Measurements from ENCODE around the gene MMP28. TPM values are rescaled to one million over a fixed set of nuclear protein-coding genes. Genes with fewer than 3 reads are reported as not detected.

Gene MMP28
- total RNA-seq, 4 donors from 2014 or later = 12.4 to 48.0 (median 28.6) TPM

DNA sequence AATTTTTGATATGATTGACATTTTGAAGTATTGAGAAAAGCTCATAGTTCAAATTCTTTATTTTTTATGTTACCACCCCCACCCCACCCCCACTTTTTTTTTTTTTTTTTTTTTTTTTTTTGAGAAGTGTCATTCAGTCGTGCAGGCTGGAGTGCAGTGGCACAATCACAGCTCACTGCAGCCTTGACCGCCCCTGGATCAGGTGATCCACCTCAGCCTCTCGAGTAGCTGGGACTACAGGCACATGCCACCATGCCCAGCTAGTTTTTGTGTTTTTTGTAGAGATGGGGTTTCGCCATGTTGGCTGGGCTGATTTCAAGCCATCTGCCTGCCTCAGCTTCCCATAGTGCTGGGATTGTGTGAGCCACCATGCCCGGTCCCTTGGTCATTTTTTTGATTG lies 21.3 kb upstream of the MMP28 start:
- 61 to 72% methylated on average over 4 to 5 of the region's 5 CpGs for WGBS, 2 donors
- Histone ChIP-seq H3K27me3 (no peaks in the 10 kb centered on the region), H3K4me3 (replicated peaks in 1 of 3) (no peak overlapping the region), H3K36me3 (peaks cover 3 to 13% of the 10 kb centered on the region in 2 donors), H3K4me1 (peaks cover 5 to 15% of the 10 kb centered on the region in 2 donors), H3K27ac (no peak overlapping the region), H3K9me3 (no peaks in the 10 kb centered on the region)
- DNase-seq = peak; percentile 53 to 61
- no peak for TF ChIP-seq POLR2A (IDR thresholded peaks at IDR 0.05)
- TF ChIP-seq, protein P1, sequence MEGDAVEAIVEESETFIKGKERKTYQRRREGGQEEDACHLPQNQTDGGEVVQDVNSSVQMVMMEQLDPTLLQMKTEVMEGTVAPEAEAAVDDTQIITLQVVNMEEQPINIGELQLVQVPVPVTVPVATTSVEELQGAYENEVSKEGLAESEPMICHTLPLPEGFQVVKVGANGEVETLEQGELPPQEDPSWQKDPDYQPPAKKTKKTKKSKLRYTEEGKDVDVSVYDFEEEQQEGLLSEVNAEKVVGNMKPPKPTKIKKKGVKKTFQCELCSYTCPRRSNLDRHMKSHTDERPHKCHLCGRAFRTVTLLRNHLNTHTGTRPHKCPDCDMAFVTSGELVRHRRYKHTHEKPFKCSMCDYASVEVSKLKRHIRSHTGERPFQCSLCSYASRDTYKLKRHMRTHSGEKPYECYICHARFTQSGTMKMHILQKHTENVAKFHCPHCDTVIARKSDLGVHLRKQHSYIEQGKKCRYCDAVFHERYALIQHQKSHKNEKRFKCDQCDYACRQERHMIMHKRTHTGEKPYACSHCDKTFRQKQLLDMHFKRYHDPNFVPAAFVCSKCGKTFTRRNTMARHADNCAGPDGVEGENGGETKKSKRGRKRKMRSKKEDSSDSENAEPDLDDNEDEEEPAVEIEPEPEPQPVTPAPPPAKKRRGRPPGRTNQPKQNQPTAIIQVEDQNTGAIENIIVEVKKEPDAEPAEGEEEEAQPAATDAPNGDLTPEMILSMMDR (IDR thresholded peaks at IDR 0.05) = no peak
- intact Hi-C loops (cut with DNase I) = no loop called here

DNA sequence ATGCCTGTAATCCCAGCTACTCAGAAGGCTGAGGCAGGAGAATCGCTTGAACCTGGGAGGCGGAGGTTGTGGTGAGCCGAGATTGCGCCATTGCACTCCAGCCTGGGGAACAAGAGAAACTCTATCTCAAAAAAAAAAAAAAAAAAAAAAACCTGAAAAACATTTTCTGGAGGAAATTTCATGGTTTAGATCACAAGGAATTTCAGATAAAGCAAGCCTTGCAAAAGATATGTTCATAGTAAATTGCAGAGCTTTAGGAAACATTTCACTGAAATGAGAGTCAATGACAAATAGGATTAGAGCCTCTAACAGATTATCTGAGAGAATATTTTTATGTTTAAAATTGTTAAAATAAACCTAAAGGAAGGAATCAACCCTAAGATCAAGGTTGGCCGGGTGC lies 17.0 kb upstream of the MMP28 start:
- no peak for DNase-seq
- H3K27ac ChIP-seq = no peak overlapping the region
- peaks cover 21 to 27% of the 10 kb centered on the region in 2 donors for H3K4me1 ChIP-seq
- H3K4me3 ChIP-seq (replicated peaks in 1 of 3) = no peak overlapping the region
- no peaks in the 10 kb centered on the region for H3K9me3 ChIP-seq
- H3K27me3 ChIP-seq = no peaks in the 10 kb centered on the region
- TF ChIP-seq, protein P1 (IDR thresholded peaks at IDR 0.05) = no peak
- TF ChIP-seq POLR2A (IDR thresholded peaks at IDR 0.05) = no peak
- 89% methylated on average over 5 of the region's 5 CpGs for WGBS, 2 donors
- intact Hi-C loops (cut with DNase I) = no loop called here
- no peaks in the 10 kb centered on the region for H3K36me3 ChIP-seq

DNA sequence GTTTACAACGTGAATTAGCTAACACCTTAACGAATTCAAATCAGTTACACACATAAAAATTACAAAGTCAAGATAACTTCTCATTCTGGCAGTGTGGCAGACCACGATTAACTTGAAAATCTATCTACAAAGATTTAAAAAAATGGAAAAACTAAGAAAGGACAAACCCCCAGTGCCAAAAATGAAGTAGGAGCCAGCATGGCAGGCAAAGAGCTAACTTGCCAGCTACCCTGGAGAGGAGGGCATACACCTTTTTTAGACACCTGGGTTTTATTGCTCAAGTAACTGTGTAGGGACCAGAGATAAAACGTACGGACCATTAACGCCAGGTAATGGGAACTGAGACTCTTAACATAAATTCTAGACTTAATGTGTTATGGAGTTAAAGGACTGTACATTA lies 16.3 kb upstream of the MMP28 start:
- Histone ChIP-seq H3K4me3 (replicated peaks in 1 of 3) (no peak overlapping the region), H3K4me1 (peaks cover 21 to 27% of the 10 kb centered on the region in 2 donors), H3K27me3 (no peaks in the 10 kb centered on the region), H3K36me3 (no peaks in the 10 kb centered on the region), H3K27ac (no peak overlapping the region), H3K9me3 (no peaks in the 10 kb centered on the region)
- DNase-seq = no peak
- TF ChIP-seq POLR2A (IDR thresholded peaks at IDR 0.05) = no peak
- TF ChIP-seq, protein P1 (IDR thresholded peaks at IDR 0.05) = no peak
- WGBS, 2 donors = 86 to 89% methylated on average over 6 of the region's 6 CpGs
- intact Hi-C loops (cut with DNase I) = no loop called here

DNA sequence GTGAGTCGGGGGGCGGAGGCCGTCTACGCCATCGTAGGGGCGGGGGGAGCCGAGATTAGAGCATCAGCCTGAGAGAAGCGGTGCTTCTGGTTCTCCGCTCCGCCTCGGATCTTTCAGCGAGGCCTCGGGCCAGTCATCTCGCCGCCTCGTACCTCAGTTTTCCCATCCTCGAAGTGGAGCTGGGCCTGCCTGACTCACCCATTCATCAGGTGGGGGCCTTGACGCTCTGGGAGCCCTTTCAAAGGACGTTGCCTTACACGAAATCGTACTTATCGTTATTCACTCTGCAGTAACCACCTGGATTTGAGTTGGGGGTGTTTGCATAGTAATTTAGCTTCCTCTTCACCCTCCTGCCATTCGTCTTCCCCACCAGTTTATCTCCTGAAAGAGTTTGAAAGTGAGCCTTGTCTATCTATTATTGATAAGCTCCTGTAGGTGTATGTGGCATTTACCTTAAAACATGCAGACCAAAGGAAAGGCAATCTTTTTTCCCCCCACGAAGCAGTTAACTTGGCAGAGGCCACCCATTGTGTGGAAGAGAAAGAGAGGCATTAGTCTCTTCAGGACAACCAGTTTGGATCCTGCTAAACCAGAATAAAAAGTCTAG lies 14.5 kb upstream of the MMP28 start:
- DNase-seq = no peak
- peak overlapping the region; percentile 74 to 97 (median 92) for H3K27ac ChIP-seq
- H3K36me3 ChIP-seq = no peaks in the 10 kb centered on the region
- H3K4me3 ChIP-seq (replicated peaks in 1 of 3) = peak overlapping the region; percentile 47 to 89 (median 70)
- peaks cover 20 to 21% of the 10 kb centered on the region in 2 donors for H3K4me1 ChIP-seq
- no peaks in the 10 kb centered on the region for H3K27me3 ChIP-seq
- H3K9me3 ChIP-seq = no peaks in the 10 kb centered on the region
- TF ChIP-seq POLR2A (IDR thresholded peaks at IDR 0.05) = no peak
- intact Hi-C loops (cut with DNase I) = no loop called here
- WGBS, 2 donors = 0 to 1% methylated on average over 16 to 24 of the region's 24 CpGs

DNA sequence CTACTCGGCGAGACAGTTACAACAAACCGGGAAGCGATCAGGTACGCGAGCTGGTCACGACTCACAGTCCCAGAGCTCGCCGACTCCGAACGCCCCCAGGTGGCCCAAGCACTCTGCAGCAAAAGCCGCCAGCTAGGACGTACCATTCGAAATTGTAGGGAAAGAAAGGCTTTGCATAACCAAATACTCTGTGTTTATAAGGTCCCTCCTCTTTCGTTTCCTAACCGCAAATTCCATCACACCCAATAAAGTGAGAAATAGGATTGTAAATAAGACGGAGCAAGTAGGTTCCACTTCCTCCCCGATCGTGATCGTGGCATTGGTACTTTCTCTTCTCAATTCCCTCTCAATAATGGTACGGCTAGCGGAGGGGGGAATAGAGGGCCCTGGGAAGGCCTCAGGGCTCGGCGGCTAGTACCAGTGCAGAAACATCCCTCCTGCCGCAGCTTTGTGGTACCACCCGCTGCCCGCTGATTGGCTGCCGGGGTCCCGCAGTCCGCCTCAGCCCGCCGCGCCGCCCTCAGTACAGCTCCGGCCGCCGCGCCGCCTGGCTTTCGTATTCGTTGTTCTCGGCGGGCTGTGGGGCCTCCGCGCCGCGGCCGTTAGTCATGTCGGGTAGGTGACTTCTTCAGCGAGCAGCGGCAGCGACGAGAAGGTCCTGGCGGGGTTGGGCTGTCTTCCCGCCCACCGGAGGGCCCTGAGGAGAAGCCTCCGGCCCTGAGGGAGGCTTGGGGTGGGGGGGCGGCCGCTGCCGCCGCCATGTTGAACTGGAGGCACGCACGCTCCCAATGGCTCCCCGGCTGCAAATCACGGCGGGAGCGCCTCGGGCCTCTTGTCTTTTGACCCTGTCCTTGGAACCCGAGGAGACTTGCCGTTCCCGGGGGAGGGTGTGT lies 13.8 kb upstream of the MMP28 start, which contains the start of gene TAF15:
Gene TAF15, plus strand, starts transcription at position 523 of the 893 bp plus-strand sequence. Its CDS starts 86 bp downstream, at position 609.
- Histone ChIP-seq H3K9me3 (no peaks in the 10 kb centered on the region), H3K27me3 (no peaks in the 10 kb centered on the region), H3K4me3 (replicated peaks in 1 of 3) (peak within 1 kb of the TSS; percentile 47 to 89 (median 70)), H3K4me1 (peaks cover 21 to 23% of the 10 kb centered on the region in 2 donors), H3K36me3 (no peaks in the 10 kb centered on the region), H3K27ac (peak within 1 kb of the TSS; percentile 74 to 97 (median 92))
- intact Hi-C loops (cut with DNase I) = no loop called here
- peak; percentile 95 to 99 for TF ChIP-seq POLR2A (IDR thresholded peaks at IDR 0.05)
- TF ChIP-seq, protein P1 (IDR thresholded peaks at IDR 0.05) = peak in 5 of 6 experiments; percentile 21 to 86 (median 73)
- DNase-seq = peak; percentile 96 to 97
- WGBS, 2 donors = 1% methylated on average over 30 to 31 of the region's 71 CpGs

All from thyroid gland (tissue), 4 donors.